Thoracic aorta endothelial cell (primary cell): ENCODE data around the gene LMO2. TPM values are rescaled to one million over a fixed set of nuclear protein-coding genes. Genes with fewer than 3 reads are reported as not detected.

Experiments used
- total RNA-seq: library from RNA; depleted of rRNA; stranded (reverse); fragments of >200 nt; gene quantifications from 2 replicates; pipeline ENCODE4 v1.2.3, GENCODE V29; 2012

Gene LMO2
- total RNA-seq, result 23.0 and 37.8 TPM in 2 replicates

GRCh38 chr11:33891714-33892327 lies at the start of gene LMO2:
LMO2 (minus strand) TSS chr11:33892076; CDS start chr11:33869716, 22,360 bp downstream.

Other genes starting within 250 kb of the LMO2 start
- 0.22 and 0.27 TPM in 2 replicates for gene C11orf91, start 191.2 kb downstream of the LMO2 start, total RNA-seq
- gene CD59, start 155.7 kb downstream of the LMO2 start, total RNA-seq, result 921 and 1,479 TPM in 2 replicates
- 31.8 and 45.3 TPM in 2 replicates for gene FBXO3, start 117.6 kb downstream of the LMO2 start, total RNA-seq
- gene CAPRIN1, start 159.7 kb upstream of the LMO2 start, total RNA-seq, result 320 and 364 TPM in 2 replicates
- gene NAT10, start 213.6 kb upstream of the LMO2 start, total RNA-seq, result 52.7 and 52.8 TPM in 2 replicates